ENCODE data around the gene HDGFL3. TPM values are rescaled to one million over a fixed set of nuclear protein-coding genes. Genes with fewer than 3 reads are reported as not detected.
A peak's percentile ranks its signal among the peaks of the same experiment; 100 is the strongest.
"Not testable (repeated sequence)": the region's sequence is repeated elsewhere in the genome, so short reads cannot be mapped to it uniquely, and the experiment has no call there.

Gene HDGFL3
- total RNA-seq, 1 experiment from 2014 or later = 31.8 TPM

DNA sequence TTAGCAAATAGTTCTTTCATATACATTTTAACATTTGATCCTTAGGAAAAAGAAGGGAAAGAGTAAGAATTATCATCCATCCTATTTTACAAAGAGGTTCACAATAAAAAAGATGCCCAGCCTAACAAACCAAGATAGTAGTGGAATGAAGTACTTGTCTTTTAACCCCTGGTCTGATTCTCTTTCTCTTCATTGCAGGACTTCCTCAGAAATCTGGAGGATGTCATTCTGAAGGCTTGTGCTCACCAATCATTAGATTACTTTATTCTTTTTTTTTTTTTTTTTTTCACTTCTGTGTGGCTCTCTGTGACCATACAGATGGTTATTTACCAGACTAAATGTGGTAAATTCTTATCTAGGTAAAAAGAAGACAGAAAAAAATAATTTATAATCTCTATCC, 7.0 kb downstream of the HDGFL3 start:
- no peak for DNase-seq (ENCODE audit: low read depth, low spot score)
- in situ Hi-C loops (cut with HindIII; ENCODE audit: low pct_unique_long_range_greater_than_20kb, low sequenced_read_pairs) = no loop called here

DNA sequence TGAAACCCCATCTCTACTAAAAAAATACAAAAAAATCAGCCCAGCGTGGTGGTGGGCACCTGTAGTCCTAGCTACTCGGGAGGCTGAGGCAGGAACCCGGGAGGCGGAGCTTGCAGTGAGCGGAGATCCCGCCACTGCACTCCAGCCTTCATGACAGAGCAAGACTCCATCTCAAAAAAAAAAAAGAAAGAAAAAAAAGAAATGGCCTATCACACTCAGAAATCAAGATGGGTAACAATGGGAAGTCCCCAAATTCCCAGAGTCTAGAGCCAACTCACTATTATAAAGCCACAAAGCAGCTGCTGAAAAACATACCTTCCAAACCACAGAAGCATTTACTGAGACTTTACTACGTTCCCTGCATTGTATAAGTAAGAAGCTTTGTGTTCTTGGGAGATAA, 7.5 kb downstream of the HDGFL3 start:
- in situ Hi-C loops (cut with HindIII; ENCODE audit: low pct_unique_long_range_greater_than_20kb, low sequenced_read_pairs) = no loop called here
- DNase-seq (ENCODE audit: low read depth, low spot score) = no peak

DNA sequence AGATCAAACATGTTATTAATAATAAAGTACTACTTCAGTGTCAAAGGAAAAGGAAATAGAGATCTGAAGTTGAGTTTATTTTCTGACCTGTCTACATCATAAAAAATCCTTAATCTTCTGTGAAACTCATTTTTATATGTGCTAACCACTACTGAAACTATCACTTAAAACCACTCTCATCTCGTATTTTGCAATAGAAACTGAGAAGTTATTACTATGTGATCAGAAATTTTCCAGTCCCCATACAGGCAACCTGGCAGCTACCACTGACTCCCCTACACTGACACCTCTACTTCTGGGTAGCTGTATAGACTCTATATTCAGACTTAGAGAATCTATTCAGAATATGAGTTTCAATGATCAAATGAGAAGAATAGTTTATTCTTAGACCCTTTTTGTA, 8.3 kb downstream of the HDGFL3 start:
- no peak for DNase-seq (ENCODE audit: low read depth, low spot score)
- in situ Hi-C loops (cut with HindIII; ENCODE audit: low pct_unique_long_range_greater_than_20kb, low sequenced_read_pairs) = no loop called here

DNA sequence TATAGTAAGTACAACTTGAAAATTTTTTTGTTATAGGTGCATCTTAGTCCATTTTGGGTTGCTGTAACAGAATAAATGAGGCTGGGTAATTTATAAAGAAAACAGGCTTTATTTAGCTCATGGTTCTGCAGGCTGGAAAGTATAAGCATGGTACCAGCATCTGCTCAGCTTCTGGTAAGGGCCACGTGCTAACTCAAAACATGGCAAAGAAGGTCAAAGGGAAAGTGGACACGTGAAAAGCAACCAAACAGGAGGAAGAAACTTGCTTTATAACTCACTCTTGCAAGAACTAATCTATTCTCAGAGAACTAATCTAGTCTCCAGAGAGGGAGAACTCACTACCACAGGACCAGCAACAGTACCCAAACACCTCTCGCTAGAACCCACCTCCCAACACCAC, 9.1 kb downstream of the HDGFL3 start:
- DNase-seq (ENCODE audit: low read depth, low spot score) = no peak
- in situ Hi-C loops (cut with HindIII; ENCODE audit: low pct_unique_long_range_greater_than_20kb, low sequenced_read_pairs) = no loop called here

DNA sequence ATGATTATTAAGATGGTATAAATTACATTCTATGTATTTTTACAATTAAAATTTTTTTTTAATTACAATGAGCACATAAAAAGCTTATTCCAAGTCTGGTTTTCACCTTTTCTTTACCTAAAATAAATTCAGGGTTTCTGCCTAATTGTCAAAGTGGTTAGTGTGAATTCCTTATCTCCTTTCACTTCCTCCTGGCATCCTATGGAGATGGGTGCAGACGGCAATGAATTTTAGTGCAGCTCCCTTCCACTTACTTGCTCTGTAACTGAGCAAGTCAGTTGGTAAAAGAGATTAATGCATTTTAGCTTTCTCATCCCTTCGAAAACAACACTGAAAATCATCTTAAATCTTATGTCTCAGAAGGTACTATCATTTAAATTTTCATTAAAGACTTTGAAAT, 13.1 kb downstream of the HDGFL3 start:
- in situ Hi-C loops (cut with HindIII; ENCODE audit: low pct_unique_long_range_greater_than_20kb, low sequenced_read_pairs) = no loop called here
- no peak for DNase-seq (ENCODE audit: low read depth, low spot score)

DNA sequence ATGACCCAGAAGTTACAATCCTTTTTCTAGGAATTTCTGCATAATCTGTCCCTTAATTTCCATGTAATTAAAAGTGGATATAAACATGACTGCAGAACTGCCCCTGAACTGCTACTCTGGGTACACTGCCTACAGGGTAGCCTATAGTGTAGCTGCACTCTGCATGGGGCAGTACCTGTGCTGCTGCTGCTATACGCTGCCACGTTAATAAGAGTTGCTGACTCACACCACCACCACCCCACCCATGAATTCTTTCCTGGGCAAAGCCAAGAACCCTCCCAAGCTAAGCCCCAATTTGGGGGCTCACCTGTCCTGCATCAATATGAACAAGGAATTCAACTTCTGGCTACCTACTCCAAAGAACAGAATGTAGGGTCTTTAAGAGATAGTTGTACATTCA, 13.9 kb downstream of the HDGFL3 start:
- in situ Hi-C loops (cut with HindIII; ENCODE audit: low pct_unique_long_range_greater_than_20kb, low sequenced_read_pairs) = no loop called here

DNA sequence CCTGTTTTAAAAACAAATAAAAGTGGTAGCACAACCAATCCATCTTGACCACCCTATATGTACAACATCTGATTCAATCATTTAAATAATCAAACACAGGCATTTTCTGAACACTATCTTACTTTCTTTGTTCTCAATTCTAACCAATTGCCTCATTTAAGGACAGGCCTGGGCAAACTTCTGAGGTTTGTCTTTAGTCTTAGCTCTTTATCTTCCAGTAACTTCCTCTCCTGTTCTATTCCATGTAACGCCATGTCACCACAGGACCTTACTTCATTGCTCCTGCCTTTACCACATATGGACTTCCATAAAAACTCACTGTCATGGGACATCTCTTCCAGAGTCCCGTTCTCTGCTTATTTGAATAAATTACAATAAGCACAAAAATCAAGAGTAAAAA, 14.9 kb downstream of the HDGFL3 start:
- in situ Hi-C loops (cut with HindIII; ENCODE audit: low pct_unique_long_range_greater_than_20kb, low sequenced_read_pairs) = no loop called here
- DNase-seq (ENCODE audit: low read depth, low spot score) = no peak

More for the DNA sequence above, 13.9 kb downstream of the HDGFL3 start:
- no peak for DNase-seq (ENCODE audit: low read depth, low spot score)

DNA sequence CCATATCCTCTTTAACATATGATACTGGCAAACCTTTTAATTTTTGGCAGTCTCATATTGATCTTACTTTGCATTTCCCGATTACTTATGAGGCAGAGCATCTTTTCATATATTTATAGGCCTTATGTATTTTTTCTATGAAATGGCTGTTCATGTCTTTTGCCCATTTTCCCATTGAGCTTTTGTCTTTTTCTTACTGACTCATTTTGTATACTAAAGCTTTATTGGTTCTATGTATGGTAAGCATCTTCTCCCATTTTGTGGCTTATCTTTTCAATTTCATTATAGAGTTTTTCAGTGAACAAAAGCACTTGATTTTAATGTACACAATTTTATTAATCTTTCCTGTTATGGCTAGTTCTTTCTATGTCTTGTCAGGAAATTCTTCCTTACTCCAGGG, 17.2 kb downstream of the HDGFL3 start:
- no peak for DNase-seq (ENCODE audit: low read depth, low spot score)
- in situ Hi-C loops (cut with HindIII; ENCODE audit: low pct_unique_long_range_greater_than_20kb, low sequenced_read_pairs) = no loop called here

DNA sequence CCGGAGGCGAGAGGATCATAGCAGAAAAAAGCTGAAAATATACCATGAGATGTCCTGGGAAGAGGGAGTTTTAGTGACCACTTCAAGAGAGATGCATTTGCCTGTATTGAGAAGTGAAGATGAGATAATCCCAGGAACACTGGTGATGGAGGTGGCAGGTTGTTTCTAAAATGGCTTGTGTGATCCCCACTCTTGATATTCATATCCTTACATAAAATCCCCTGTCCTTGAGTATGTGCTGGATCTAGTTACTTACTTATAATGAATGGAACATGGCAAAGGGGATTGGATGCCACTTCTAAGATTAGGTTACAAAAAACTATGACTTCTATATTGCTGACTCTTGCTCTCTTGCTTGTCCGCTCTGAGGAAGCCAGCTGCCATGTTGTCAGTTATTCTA, 22.1 kb downstream of the HDGFL3 start:
- in situ Hi-C loops (cut with HindIII; ENCODE audit: low pct_unique_long_range_greater_than_20kb, low sequenced_read_pairs) = no loop called here
- no peak for DNase-seq (ENCODE audit: low read depth, low spot score)

DNA sequence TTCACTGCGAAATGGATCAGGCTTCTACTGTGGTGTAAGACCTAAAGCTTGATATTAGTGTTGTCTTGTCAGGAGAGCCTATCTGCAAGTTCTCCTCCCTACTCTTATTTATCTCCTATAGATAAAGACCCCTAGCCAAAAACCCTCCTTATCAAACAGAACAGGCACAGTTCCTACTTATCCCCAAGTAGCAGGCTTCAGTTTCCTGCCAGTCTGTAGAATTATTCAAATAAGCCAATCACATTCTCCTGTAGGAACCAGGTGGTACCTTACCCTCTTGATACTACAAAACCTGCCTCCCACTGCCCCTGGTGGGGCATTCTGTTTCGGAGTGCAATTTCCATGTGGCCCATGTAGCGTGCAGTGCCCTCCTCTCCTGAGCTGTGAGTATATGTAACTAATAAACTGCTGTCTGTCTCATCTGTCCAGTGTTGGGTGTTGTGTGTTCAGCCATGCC, 28.7 kb downstream of the HDGFL3 start:
- in situ Hi-C loops (cut with HindIII; ENCODE audit: low pct_unique_long_range_greater_than_20kb, low sequenced_read_pairs) = no loop called here
- no peak for DNase-seq (ENCODE audit: low read depth, low spot score)

DNA sequence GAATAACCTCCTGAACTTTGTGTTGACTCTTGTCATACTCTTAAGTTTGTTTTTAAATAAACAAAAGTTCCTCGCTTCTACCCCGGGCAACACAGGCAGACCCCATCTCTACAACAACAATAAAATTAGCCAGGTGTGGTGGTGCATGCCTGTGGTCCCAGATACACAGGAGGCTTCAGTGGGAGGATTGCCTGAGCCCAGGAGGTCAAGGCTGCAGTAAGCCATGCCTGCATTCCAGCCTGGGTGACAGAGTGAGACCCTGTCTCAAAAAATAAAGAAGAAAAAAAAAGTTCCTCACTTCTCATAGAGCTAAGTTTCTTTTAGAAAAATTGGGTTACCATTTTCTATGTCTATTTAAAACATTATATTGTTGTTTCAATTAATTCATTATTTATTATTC, 29.2 kb downstream of the HDGFL3 start:
- no peak for DNase-seq (ENCODE audit: low read depth, low spot score)
- in situ Hi-C loops (cut with HindIII; ENCODE audit: low pct_unique_long_range_greater_than_20kb, low sequenced_read_pairs) = no loop called here

DNA sequence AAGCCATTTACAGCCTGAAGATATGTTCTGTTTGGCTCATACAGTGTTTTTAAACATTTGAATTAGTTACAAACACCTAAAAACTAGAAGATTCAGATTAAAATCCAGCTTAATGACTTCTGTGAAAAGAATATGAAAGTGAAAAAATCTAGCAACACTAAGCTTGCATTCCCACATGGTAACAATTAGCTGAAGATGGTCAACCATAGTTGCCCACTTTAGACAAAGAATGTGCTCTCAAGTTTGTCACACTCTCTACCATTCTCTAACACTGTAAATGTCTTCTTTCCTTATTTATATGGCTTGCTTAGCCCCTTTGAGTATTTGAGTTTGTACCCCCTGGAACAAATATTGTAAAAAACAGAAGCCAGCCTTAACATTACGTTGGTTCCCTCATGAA, 32.7 kb downstream of the HDGFL3 start:
- DNase-seq (ENCODE audit: low read depth, low spot score) = no peak
- in situ Hi-C loops (cut with HindIII; ENCODE audit: low pct_unique_long_range_greater_than_20kb, low sequenced_read_pairs) = no loop called here

DNA sequence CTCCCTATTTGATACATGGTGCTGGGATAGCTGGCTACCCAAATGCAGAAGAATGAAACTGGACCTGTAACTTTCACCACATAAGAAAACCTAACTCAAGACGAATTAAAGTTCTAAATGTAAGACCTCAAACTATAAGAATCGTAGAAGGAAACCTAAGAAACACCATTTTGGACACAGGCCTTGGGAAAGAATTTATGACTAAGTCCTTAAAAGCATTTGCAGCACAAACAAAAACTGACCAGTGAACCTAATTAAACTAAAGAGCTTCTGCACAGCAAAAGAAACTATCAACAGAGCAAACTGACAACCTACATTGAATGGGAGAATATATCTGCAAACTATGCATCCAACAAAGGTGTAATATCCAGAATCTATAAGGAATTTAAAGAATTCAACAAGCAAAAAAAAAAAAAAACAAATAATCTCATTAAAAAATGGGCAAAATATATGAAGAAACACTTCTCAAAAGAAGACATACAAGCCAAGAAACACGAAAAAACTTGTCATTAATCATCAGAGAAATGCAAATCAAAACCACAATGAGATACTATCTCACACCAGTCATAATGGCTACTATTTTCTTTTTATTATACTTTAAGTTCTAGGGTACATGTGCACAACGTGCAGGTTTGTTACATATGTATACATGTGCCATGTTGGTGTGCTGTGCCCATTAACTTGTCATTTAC, 37.0 kb downstream of the HDGFL3 start:
- in situ Hi-C loops (cut with HindIII; ENCODE audit: low pct_unique_long_range_greater_than_20kb, low sequenced_read_pairs) = no loop called here
- DNase-seq (ENCODE audit: low read depth, low spot score) = no peak

DNA sequence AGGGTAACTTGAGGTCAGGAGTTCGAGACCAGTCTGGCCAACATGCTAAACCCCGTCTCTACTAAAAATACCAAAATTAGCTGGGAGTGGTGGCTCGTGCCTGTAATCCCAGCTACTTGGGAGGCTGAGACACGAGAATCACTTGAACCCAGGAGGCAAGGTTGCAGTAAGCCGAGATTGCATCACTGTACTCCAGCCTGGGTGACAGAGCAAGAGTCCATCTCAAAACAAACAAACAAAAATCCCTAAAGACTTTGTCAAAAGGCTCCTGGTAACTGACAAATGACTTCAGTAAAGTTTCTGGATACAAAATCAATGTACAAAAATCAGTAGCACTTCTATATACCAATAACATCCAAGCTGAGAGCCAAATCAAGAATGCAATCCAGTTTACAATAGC, 38.0 kb downstream of the HDGFL3 start:
- in situ Hi-C loops (cut with HindIII; ENCODE audit: low pct_unique_long_range_greater_than_20kb, low sequenced_read_pairs); DNase-seq (ENCODE audit: low read depth, low spot score): not testable (repeated sequence)

DNA sequence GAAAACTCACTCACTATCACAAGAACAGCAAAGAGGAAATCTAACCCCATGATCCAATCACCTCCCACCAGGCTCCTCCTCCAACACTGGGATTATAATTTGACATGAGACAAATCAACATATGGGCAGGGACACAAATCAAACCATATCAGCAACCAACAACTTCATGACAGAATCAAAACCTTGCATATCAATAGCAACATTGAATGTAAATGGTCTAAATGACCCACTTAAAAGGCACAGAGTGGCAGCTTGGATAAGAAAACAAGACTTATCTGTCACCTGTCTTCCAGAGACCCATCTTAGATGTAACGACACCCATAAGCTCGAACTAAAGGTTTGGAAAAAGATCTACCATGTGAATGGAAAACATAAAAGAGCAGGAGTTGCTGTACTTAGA, 40.8 kb downstream of the HDGFL3 start:
- DNase-seq (ENCODE audit: low read depth, low spot score) = no peak
- in situ Hi-C loops (cut with HindIII; ENCODE audit: low pct_unique_long_range_greater_than_20kb, low sequenced_read_pairs) = no loop called here

DNA sequence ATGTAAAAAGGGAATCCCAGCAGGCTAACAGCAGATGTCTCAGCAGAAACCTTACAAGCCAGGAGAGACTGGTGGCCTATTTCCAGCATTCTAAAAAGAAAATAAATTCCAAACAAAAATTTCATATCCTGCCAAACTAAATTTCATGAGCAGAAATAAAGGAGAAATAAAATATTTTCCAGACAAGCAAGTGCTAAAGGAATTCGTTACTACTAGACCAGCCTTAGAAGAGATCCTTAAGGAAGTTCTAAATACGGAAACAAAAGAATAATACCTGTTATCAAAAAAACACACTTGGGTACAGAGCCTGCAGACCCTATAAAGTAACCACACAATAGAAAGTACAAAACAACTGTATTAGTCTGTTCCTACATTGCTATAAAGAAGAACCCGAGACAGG, 41.4 kb downstream of the HDGFL3 start:
- DNase-seq (ENCODE audit: low read depth, low spot score) = no peak
- in situ Hi-C loops (cut with HindIII; ENCODE audit: low pct_unique_long_range_greater_than_20kb, low sequenced_read_pairs) = no loop called here

DNA sequence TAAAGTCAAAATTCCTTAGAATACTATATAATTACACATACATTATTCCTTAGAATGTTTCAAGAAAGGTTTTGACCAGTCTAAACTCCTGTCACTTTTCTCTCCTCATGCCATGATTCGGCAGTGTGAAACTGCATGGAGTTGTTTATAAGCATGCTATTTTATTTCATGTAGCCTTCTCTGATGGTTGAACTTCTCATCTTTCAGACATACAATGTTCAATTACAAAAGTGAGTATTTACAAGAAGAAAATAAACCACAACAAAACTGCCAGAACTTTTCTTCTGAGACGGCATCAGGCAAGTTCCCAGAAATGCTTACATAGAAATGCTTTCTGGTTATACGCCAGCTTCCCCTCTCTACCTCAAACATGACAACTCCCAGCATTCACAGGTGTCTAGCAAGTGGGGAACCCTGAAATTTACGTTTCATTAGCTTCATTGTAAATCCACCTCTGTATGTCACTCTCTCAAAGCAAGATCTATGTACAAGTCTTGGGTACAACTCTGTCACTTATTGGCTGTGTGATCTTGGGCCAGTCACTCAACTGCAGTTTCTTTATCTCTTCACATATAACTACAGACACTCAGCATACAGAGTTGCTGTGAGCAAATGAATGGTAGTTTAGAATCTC, 42.7 kb downstream of the HDGFL3 start:
- in situ Hi-C loops (cut with HindIII; ENCODE audit: low pct_unique_long_range_greater_than_20kb, low sequenced_read_pairs) = no loop called here
- no peak for DNase-seq (ENCODE audit: low read depth, low spot score)

DNA sequence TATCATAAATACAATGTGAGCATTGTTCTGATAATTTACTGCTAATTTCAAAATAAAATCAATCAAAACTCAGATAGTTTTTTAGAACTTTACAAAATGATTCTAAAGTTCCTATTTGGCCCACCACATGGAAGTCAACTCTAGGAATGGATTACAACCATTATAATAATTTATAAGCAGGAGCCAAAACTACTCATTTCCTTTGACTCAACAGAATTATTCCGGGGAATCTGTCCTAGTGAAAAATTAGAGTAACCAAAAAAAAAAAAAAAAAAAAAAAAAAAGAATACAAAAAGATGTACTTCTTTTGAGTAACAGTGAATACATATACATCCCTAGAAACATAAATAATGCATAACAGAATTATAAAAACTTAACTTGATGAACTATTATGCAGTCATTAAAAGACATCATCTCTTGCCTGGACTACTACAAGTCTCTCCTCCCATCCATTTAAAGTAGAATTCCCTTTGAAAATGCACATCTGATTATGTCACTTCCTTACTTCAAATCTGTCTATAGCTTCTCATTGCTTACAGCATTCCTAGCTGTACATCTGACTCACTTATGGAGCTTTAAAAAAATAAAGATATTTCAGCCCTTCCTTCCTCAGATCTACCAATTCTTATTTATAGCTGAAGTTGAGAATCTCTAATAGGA, 43.4 kb downstream of the HDGFL3 start:
- in situ Hi-C loops (cut with HindIII; ENCODE audit: low pct_unique_long_range_greater_than_20kb, low sequenced_read_pairs) = no loop called here

DNA sequence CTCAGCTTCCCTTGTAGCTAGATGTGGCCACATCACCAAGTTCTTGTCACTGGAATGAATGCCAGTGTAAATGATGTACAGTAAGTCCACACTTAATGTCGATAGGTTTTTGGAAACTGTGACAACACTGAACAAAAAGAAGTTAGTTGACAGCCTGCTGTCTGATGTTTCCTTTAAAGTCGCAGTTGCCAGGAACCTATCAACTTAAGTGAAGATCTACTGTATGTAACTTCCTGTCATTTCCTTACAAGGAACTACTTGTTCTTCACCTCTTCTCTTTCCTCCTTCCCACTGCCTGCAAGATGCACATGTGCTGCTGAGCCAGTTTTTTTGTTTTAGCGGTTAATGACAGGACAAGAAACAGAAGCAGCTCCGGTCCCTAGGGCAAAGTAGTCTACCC, 44.6 kb downstream of the HDGFL3 start:
- in situ Hi-C loops (cut with HindIII; ENCODE audit: low pct_unique_long_range_greater_than_20kb, low sequenced_read_pairs) = no loop called here
- DNase-seq (ENCODE audit: low read depth, low spot score) = peak; percentile 33

More for the DNA sequence above, 43.4 kb downstream of the HDGFL3 start:
- DNase-seq (ENCODE audit: low read depth, low spot score) = no peak

All from SK-MEL-5 (cell line).